Muscle of leg (tissue), 11 donors: ENCODE results near the gene DNAJC12. TPM values are rescaled to one million over a fixed set of nuclear protein-coding genes. Genes with fewer than 3 reads are reported as not detected.

Experiments used
- DNase-seq: peaks from one replicate; pipeline ENCODE4 v3.0.0; 2013
- H3K27ac ChIP-seq: one replicate; pipeline ENCODE4 v1.5.1; 2013; ENCODE audit warnings: mild to moderate bottlenecking, low read length, control low read depth
- H3K27me3 ChIP-seq: one replicate; pipeline ENCODE4 v1.6.1; 2013; ENCODE audit warnings: low read length; ENCODE audit not compliant: control insufficient read depth, insufficient read depth
- H3K36me3 ChIP-seq: one replicate; pipeline ENCODE4 v1.6.1; 2013; ENCODE audit warnings: low read length; ENCODE audit not compliant: control insufficient read depth, insufficient read depth
- H3K4me1 ChIP-seq: one replicate; pipeline ENCODE4 v1.6.1; 2013; ENCODE audit warnings: low read length; ENCODE audit not compliant: control insufficient read depth, insufficient read depth
- H3K4me3 ChIP-seq: one replicate; pipeline ENCODE4 v1.5.1; 2013; ENCODE audit warnings: low read length, control low read depth
- H3K9me3 ChIP-seq: replicated peaks from 2 replicates; pipeline ENCODE4 v1.6.1; 2013; ENCODE audit warnings: low read depth, low read length; ENCODE audit not compliant: control insufficient read depth
- WGBS: methylation state at CpG from one replicate; pipeline ENCODE4 v1.1.5; 2013; ENCODE audit warnings: missing lambda C conversion rate; ENCODE audit not compliant: insufficient coverage; 5-methylcytosine and 5-hydroxymethylcytosine counted together
- polyA plus RNA-seq, 8 donors: library from polyadenylated mRNA; unstranded; fragments of 120-200 nt; gene quantifications; one replicate each; pipeline versions ENCODE4 v1.2.1 to v1.2.3, GENCODE V29; 2013; ENCODE audit warnings: inconsistent platforms in 1 of 8, low replicate concordance in 1 of 8; ENCODE audit not compliant: insufficient read length in 8 of 8, insufficient read depth in 1 of 8
- total RNA-seq: library from RNA; stranded (reverse); fragments of 120-200 nt; gene quantifications from one replicate; pipeline ENCODE4 v1.2.4, GENCODE V29; 2013

Gene DNAJC12
- total and polyA plus RNA-seq, 9 donors: 6.4 to 13.3 (median 8.5) TPM

DNA sequence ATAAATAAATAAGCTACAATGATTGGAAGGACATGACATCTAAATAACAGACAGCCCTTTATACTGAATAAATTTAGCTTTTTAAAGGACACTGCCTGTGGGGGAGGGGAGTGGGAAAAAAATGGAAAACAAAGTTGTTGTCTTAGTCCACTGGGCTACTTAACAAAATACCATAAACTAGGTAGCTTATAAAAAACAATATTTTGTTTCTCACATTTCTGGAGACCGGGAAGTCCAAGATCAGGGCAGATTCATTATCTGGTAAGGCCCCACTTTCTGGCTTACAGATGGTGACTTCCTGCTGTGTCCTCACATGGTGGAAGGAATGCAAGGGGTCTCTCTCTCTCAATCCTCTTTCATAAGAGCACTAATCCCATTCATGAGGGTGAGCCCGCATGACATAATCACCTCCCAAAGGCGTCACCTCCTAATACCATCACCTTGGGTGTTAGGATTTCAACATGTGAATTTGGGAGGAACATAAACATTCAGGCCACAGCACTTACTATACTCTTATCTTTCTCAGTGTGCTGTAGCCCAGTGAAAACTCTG is 43.0 kb downstream of the DNAJC12 start:
- Histone ChIP-seq H3K27me3 (no peaks in the 10 kb centered on the region), H3K4me3 (no peak overlapping the region), H3K4me1 (no peaks in the 10 kb centered on the region), H3K36me3 (no peaks in the 10 kb centered on the region), H3K9me3 (no peaks in the 10 kb centered on the region), H3K27ac (no peak overlapping the region)
- no peak for DNase-seq
- no CpG with 5 or more reads among the region's 3 CpGs for WGBS

DNA sequence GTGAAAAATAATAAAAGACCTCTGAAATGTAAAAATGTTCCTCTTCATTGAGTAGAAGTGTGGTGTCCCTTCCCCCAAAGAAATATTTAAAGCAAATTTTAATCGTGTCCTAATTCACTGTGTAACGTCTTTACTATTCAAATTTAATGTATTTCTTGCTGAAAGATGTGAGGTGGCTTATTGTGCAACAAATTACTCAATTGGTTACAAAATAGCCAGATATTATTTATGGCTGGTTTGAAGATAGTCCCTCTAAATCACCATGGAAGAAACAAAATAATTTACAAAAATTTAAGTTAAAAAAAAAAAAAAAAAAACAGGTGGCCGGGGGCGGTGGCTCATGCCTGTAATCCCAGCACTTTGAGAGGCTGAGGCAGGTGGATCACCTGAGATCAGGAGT is 43.7 kb downstream of the DNAJC12 start:
- WGBS: no CpG with 5 or more reads among the region's 4 CpGs
- Histone ChIP-seq H3K27me3 (no peaks in the 10 kb centered on the region), H3K9me3 (no peaks in the 10 kb centered on the region), H3K36me3 (no peaks in the 10 kb centered on the region), H3K4me3 (no peak overlapping the region), H3K4me1 (no peaks in the 10 kb centered on the region), H3K27ac (no peak overlapping the region)
- DNase-seq: no peak

DNA sequence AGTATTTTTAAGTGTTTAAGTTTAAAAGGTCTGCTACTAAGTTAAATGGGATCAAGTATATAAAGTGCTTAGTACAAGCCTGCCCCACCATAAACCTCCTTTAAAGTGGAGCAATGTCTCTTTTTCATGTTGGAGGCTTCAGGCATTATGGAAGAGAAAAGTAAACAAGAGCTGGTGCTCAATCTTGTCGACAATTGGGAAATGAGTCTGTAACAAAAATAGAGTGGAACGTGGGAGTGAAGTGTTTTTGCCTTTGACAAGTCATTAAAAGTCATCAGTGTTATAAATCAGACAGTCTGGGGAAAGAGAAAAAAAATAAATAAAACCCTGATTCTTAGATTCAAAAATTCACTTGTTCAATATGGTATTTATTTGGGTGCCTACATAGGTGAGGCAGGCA is 44.7 kb downstream of the DNAJC12 start:
- WGBS: 10% methylated on average over 2 of the region's 2 CpGs
- Histone ChIP-seq H3K4me1 (no peaks in the 10 kb centered on the region), H3K27me3 (no peaks in the 10 kb centered on the region), H3K36me3 (no peaks in the 10 kb centered on the region), H3K4me3 (no peak overlapping the region), H3K27ac (no peak overlapping the region), H3K9me3 (no peaks in the 10 kb centered on the region)
- no peak for DNase-seq

DNA sequence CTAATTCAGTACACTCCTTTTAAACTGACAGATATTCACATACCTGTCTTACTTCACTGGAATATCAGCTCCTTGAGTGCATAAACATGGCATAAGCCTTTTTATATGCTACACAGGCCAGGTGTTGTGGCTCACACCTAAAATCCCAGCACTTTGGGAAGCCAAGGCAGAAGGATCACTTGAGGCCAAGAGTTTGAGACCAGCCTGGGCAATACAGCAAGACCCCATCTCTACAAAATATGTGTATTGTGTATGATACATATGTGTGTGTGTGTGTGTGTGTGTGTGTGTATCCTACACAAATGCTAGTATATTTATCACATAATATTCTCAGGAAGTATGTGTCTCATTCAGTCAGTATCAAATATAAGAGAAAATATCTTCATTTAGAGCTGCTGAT is 45.3 kb downstream of the DNAJC12 start:
- no peaks in the 10 kb centered on the region for H3K9me3 ChIP-seq
- no peaks in the 10 kb centered on the region for H3K4me1 ChIP-seq
- H3K4me3 ChIP-seq: no peak overlapping the region
- no peak for DNase-seq
- H3K27ac ChIP-seq: no peak overlapping the region
- no peaks in the 10 kb centered on the region for H3K36me3 ChIP-seq
- no peaks in the 10 kb centered on the region for H3K27me3 ChIP-seq

DNA sequence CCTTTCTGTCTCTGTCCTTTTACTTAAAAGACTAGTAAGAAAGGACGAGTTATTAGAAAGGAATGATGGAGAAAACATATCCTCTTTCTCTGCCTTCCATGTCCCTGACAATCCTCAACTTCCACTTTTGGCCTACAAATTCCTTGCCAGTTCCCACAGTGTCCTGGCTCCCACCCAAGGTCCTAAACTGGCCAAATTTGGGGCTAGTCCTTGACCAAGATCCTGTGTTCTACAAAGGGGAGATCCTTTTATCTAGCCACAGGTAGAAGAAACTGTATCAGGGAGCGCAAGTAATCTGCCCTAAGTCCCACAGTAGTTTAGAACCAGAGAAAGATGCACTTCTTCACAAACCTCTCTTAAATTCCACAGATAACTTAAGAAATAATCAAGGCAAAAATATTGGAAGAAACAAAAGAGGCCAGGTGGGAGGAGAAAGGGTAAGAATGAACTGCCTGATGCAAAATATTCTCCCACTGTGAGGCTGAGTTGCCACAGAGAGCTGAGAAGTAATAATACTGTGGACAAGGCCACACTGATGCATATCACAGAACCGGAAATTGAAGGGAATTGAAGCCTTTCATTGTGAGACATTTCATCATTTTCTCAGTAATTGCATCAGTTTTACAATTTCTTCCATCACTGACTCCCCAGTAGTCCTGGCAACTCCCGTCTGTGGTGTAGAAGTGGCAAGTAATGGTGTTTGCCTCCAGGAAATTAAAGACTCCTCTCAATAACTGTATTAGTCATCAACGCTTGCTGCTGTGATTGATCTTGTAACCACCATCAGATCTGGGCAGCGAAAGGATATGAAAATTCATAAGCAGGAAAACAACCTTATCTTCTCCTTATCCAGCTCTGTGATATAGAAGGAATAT is 47.2 kb downstream of the DNAJC12 start:
- Histone ChIP-seq H3K36me3 (no peaks in the 10 kb centered on the region), H3K4me3 (no peak overlapping the region), H3K4me1 (no peaks in the 10 kb centered on the region), H3K27ac (no peak overlapping the region), H3K27me3 (no peaks in the 10 kb centered on the region), H3K9me3 (no peaks in the 10 kb centered on the region)
- WGBS: no CpG with 5 or more reads among the region's 6 CpGs
- peak; percentile 36 for DNase-seq

DNA sequence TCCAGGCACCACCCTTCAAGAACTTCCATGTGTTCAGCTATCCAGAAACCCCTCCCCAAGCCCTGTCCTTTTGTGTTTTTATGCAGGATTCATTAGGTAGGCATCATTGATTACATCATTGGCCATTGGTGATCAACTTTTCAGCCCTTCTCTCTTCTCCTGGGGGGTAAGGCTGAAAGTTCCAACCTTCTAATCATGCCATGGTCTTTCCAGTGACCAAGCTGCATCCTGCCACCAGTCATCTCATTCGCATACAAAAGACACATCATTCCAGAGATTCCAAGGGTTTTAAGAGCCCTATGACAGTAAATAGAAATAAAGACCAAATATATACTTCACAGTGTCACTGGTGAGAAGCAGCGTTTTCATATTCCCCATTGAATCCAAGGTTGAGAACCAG is 48.2 kb downstream of the DNAJC12 start:
- H3K4me1 ChIP-seq: no peaks in the 10 kb centered on the region
- H3K4me3 ChIP-seq: no peak overlapping the region
- no CpG with 5 or more reads among the region's 2 CpGs for WGBS
- H3K27me3 ChIP-seq: no peaks in the 10 kb centered on the region
- H3K27ac ChIP-seq: no peak overlapping the region
- H3K9me3 ChIP-seq: no peaks in the 10 kb centered on the region
- H3K36me3 ChIP-seq: no peaks in the 10 kb centered on the region
- no peak for DNase-seq

DNA sequence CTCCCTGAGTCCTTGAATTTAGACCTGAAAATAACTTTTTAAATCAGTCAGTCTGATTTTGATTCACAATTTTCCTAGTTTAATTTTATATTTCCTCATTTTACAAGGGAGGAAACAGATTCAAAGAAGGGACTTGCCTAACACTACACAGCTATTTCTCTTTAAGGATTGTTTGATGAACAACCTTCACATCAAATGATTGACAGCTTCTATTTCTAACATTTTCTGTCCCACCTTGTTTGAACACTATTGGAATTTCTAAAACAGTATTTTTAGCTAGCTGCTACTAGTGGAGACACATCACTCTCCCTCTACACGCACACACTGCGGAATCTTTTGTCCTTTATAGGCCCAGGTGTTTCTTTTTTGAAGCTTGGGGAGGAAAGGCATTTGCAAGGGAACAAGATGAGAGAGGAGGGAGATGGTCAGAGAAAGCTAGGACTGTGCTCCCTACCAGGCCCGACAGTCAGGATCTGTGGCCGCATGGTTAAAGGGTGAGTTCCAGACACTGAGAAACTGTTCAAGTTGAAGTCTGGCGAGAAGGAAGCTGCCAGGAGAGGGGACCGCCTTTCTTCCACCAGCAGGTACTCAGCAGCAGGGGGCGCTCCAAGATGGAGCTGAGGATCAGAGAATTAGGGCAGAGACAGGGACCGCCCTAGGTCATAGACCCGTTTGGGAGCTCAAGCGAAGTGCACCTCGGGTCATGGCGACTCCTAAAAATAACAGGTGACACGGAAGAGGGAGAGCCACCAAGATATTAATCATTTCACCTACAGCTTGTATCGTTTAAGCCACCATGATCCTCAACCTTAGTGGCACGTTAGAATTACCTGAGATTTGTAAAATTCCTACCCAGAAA is 49.7 kb downstream of the DNAJC12 start:
- Histone ChIP-seq H3K4me3 (no peak overlapping the region), H3K27me3 (no peaks in the 10 kb centered on the region), H3K4me1 (no peaks in the 10 kb centered on the region), H3K27ac (no peak overlapping the region), H3K9me3 (no peaks in the 10 kb centered on the region), H3K36me3 (no peaks in the 10 kb centered on the region)
- 11% methylated on average over 9 of the region's 15 CpGs for WGBS
- peak; percentile 16 for DNase-seq

DNA sequence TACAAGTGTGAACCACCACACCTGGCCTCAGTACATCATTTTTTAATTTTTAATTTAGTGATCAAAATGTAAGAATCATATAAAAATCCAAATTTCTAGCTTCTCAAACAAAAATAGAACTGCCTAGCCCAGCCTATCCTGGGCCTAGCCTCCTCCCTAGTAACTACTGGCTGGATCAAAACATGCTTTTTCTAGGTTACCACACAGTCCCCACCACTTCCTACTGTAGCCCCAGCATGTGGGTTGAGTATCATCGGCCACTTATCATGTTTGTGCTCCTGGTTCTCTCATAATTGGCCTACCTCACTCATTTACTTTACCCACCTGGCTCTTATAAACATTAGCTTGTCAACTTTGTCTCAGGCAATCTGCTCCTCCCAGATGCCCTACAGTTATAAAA is 52.9 kb downstream of the DNAJC12 start:
- 80% methylated on average over 1 of the region's 1 CpG for WGBS

DNA sequence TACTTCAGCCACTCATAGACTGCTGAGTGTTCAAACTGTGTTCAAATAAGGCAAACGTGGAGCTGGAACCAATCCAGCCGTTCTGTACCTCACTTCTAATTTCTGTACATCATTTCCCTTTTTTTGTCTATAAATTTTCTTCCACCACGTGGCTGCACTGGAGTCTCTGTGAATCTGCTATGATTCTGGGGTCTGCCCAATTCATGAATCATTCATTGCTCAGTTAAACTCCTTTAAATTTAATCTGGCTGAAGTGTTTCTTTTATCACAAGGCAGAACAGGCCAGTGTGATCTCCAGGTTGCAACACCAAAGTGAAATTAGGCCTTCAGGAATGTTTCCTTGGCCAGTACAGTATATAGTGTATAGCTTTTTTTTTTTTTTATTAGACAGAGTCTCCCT is 53.5 kb downstream of the DNAJC12 start:
- no peak for DNase-seq
- H3K4me1 ChIP-seq: no peaks in the 10 kb centered on the region
- H3K36me3 ChIP-seq: no peaks in the 10 kb centered on the region
- no peaks in the 10 kb centered on the region for H3K27me3 ChIP-seq
- WGBS: 9% methylated on average over 3 of the region's 3 CpGs
- H3K27ac ChIP-seq: no peak overlapping the region
- no peak overlapping the region for H3K4me3 ChIP-seq
- H3K9me3 ChIP-seq: no peaks in the 10 kb centered on the region

More for the DNA sequence above, 52.9 kb downstream of the DNAJC12 start:
- Histone ChIP-seq H3K27ac (no peak overlapping the region), H3K27me3 (no peaks in the 10 kb centered on the region), H3K9me3 (no peaks in the 10 kb centered on the region), H3K4me3 (no peak overlapping the region), H3K4me1 (no peaks in the 10 kb centered on the region), H3K36me3 (no peaks in the 10 kb centered on the region)
- DNase-seq: no peak

DNA sequence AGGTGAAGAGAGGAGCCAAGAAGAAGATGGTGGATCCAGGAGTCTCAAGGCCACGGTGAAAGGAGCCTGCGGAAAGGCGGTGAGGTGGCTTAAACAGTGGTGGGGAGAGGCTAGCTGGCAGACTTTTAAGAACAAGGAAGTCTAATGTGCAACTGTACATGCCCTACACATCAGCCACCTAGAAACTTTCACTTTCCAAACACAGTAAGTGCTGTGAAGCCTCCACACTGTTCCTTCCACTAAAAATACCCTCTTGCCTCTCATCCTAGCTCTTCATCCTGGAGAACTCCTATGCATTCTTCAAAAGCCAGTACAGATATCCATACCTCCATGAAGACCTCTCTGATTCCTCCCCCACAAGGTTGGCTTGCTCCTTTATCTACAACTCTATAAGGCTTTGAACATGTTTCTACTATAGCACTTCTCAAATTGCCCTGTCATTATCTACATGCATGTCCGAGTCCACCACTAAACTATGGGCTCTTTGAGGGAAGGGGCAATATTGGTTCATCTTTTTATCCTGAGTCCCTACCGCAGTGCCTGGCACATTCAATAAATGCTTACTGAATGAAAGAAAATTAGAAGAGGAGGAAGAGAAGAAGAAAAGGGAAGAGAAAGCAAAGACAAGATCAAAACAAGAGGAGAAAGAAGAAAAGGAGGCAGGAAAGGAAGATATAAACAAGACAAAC is 54.2 kb downstream of the DNAJC12 start:
- Histone ChIP-seq H3K9me3 (no peaks in the 10 kb centered on the region), H3K36me3 (no peaks in the 10 kb centered on the region), H3K4me3 (no peak overlapping the region), H3K4me1 (no peaks in the 10 kb centered on the region), H3K27me3 (no peaks in the 10 kb centered on the region), H3K27ac (no peak overlapping the region)
- WGBS: 80% methylated on average over 1 of the region's 5 CpGs
- DNase-seq: no peak
